CD4-positive, alpha-beta T cell (primary cell): ENCODE measurements around the gene LAMA2. TPM values are rescaled to one million over a fixed set of nuclear protein-coding genes. Genes with fewer than 3 reads are reported as not detected.

Source experiments
- ATAC-seq: fragments of 200-7000 bp; cut with Tn5 transposase; one replicate; pipeline ENCODE4 v1.10.0; 2022; ENCODE audit warnings: mild to moderate bottlenecking; ENCODE audit not compliant: poor library complexity
- CTCF ChIA-PET: fragments of 350-600 bp; sonication (Branson Sonifier 250); formaldehyde crosslinking; loops from one replicate; lab custom pipeline; 2021; ENCODE audit warnings: antibody characterized with exemption, inconsistent platforms; lab: Charles Lee
- POLR2A ChIA-PET: fragments of 350-600 bp; sonication (Branson Sonifier 250); formaldehyde crosslinking; loops from one replicate; lab custom pipeline; 2021; ENCODE audit warnings: antibody characterized with exemption, inconsistent platforms; lab: Charles Lee
- DNase-seq, 14 experiments: peaks; one replicate each; pipeline ENCODE4 v3.0.0-alpha.2; 2013 to 2020; ENCODE audit warnings: mixed read lengths in 2 of 14
- H3K27ac ChIP-seq, 2 donors: one replicate each; pipeline versions ENCODE4 v1.5.1 to v1.7.0; 2013; ENCODE audit warnings: low read length in 2 of 2, low read depth in 1 of 2, mild to moderate bottlenecking in 1 of 2
- H3K27me3 ChIP-seq, 2 experiments: 1 replicate in 1 of 2; 2 replicates in 1 of 2; pipeline versions ENCODE4 v1.6.1 to v1.7.0; 2013; ENCODE audit warnings: low read length in 2 of 2, control low read depth in 1 of 2, mild to moderate bottlenecking in 1 of 2, moderate library complexity in 1 of 2; ENCODE audit not compliant: insufficient read depth in 2 of 2, control insufficient read depth in 1 of 2
- H3K36me3 ChIP-seq: one replicate; pipeline ENCODE4 v1.6.1; 2013; ENCODE audit warnings: low read length, control low read depth; ENCODE audit not compliant: insufficient read depth
- H3K4me1 ChIP-seq: one replicate; pipeline ENCODE4 v1.6.1; 2013; ENCODE audit warnings: low read length, control low read depth; ENCODE audit not compliant: insufficient read depth
- H3K4me3 ChIP-seq: one replicate; pipeline ENCODE4 v1.5.1; 2013; ENCODE audit warnings: mild to moderate bottlenecking, low read length, moderate library complexity
- H3K9me3 ChIP-seq, 2 experiments: 1 replicate in 1 of 2; 2 replicates in 1 of 2; pipeline versions ENCODE4 v1.6.1 to v1.7.0; 2013; ENCODE audit warnings: low read length in 2 of 2, mild to moderate bottlenecking in 2 of 2, control low read depth in 1 of 2, moderate library complexity in 1 of 2; ENCODE audit not compliant: control insufficient read depth in 1 of 2, insufficient read depth in 1 of 2
- H3K27ac Mint-ChIP-seq: one replicate; pipeline ENCODE4 v1.8.0; 2020; ENCODE audit warnings: mixed read lengths
- H3K27me3 Mint-ChIP-seq: one replicate; pipeline ENCODE4 v1.8.0; 2021; ENCODE audit warnings: mixed read lengths
- H3K36me3 Mint-ChIP-seq: one replicate; pipeline ENCODE4 v1.8.0; 2021; ENCODE audit warnings: low read depth, mixed read lengths
- H3K4me1 Mint-ChIP-seq: one replicate; pipeline ENCODE4 v1.8.0; 2021; ENCODE audit warnings: low read depth, mixed read lengths
- H3K4me3 Mint-ChIP-seq: one replicate; pipeline ENCODE4 v1.8.0; 2020; ENCODE audit warnings: mild to moderate bottlenecking, mixed read lengths
- H3K9me3 Mint-ChIP-seq: one replicate; pipeline ENCODE4 v1.8.0; 2020; ENCODE audit warnings: mixed read lengths
- intact Hi-C, 2 experiments: fragments of 100-400 bp; cut with DNase I in 1 of 2; cut with micrococcal nuclease in 1 of 2; formaldehyde crosslinking; loops; one replicate each; pipeline versions ENCODE4 v1.15.1 to v1.9.0; 2023 to 2025; cut with DNase I, micrococcal nuclease
- total RNA-seq, 174 experiments: library from RNA in 2 of 174; stranded (reverse) in 2 of 174; gene quantifications; one replicate each; pipeline ENCODE4 v1.2.3 and lab custom pipeline; 2021 to 2026
- TF ChIP-seq, protein P1 (sequence below): fragments of 200-600 bp; IDR thresholded peaks from one replicate; pipeline ENCODE4 v1.8.0; 2022; ENCODE audit warnings: antibody characterized with exemption, mild to moderate bottlenecking

LAMA2 gene
- total RNA-seq, 2 experiments from 2014 or later = 0.05 to 0.06 TPM

DNA sequence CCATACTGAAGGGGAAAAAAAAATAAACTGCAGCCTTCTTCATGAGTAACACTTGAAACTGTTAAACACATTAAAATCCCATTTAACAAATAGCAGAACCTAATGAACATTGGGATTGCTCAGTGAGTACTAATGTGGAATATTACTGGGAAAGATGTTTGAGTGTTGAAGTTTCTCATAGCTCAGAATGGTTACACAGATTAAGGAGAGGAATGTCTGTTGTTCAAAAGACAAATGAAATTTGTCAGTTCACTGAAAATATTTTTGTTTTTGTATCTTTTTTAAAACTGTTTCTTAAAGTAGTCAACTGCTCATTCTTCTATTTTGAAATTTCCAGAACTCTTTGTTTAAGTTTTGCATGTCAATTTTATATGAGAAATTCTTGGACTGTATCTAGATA is 374.3 kb downstream of the LAMA2 start:
- H3K4me3 Mint-ChIP-seq = no peak overlapping the region
- no peak overlapping the region for H3K27ac Mint-ChIP-seq
- H3K36me3 Mint-ChIP-seq = no peaks in the 10 kb centered on the region
- TF ChIP-seq, protein P1, sequence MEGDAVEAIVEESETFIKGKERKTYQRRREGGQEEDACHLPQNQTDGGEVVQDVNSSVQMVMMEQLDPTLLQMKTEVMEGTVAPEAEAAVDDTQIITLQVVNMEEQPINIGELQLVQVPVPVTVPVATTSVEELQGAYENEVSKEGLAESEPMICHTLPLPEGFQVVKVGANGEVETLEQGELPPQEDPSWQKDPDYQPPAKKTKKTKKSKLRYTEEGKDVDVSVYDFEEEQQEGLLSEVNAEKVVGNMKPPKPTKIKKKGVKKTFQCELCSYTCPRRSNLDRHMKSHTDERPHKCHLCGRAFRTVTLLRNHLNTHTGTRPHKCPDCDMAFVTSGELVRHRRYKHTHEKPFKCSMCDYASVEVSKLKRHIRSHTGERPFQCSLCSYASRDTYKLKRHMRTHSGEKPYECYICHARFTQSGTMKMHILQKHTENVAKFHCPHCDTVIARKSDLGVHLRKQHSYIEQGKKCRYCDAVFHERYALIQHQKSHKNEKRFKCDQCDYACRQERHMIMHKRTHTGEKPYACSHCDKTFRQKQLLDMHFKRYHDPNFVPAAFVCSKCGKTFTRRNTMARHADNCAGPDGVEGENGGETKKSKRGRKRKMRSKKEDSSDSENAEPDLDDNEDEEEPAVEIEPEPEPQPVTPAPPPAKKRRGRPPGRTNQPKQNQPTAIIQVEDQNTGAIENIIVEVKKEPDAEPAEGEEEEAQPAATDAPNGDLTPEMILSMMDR = no peak
- peaks cover 8% of the 10 kb centered on the region for H3K4me1 Mint-ChIP-seq
- Histone ChIP-seq H3K4me1 (no peaks in the 10 kb centered on the region), H3K4me3 (no peak overlapping the region), H3K27me3 (peaks cover 0 to 18% of the 10 kb centered on the region in 2 experiments), H3K36me3 (no peaks in the 10 kb centered on the region), H3K9me3 (no peaks in the 10 kb centered on the region), H3K27ac (no peak overlapping the region)
- ChIA-PET CTCF (interaction anchor here (0.9 kb wide), 1 partner anchor 8 kb away, joined by 3 read pairs; no protein-coding TSS in a partner anchor), POLR2A (no interaction called here)
- DNase-seq = no peak
- peaks cover 24% of the 10 kb centered on the region for H3K27me3 Mint-ChIP-seq
- intact Hi-C loops = loop anchor here in 1 of 2 experiments (10.0 kb wide), 1 partner anchor 1702 kb away; no protein-coding TSS in a partner anchor
- ATAC-seq = no peak
- no peaks in the 10 kb centered on the region for H3K9me3 Mint-ChIP-seq

GRCh38 chr6:129262661-129263060 is 379.7 kb downstream of the LAMA2 start:
- no peaks in the 10 kb centered on the region for H3K4me1 Mint-ChIP-seq
- TF ChIP-seq, protein P1 = no peak
- ChIA-PET POLR2A (no interaction called here), CTCF (interaction anchor here (0.5 kb wide), 1 partner anchor 41 kb away, joined by 3 read pairs; no protein-coding TSS in a partner anchor)
- ATAC-seq (no peak), DNase-seq (no peak)
- Histone ChIP-seq H3K36me3 (no peaks in the 10 kb centered on the region), H3K4me3 (no peak overlapping the region), H3K9me3 (no peaks in the 10 kb centered on the region), H3K27ac (no peak overlapping the region), H3K27me3 (no peaks in the 10 kb centered on the region), H3K4me1 (no peaks in the 10 kb centered on the region)
- H3K9me3 Mint-ChIP-seq = no peaks in the 10 kb centered on the region
- no peak overlapping the region for H3K27ac Mint-ChIP-seq
- H3K27me3 Mint-ChIP-seq = no peaks in the 10 kb centered on the region
- H3K4me3 Mint-ChIP-seq = no peak overlapping the region
- no peaks in the 10 kb centered on the region for H3K36me3 Mint-ChIP-seq
- intact Hi-C loops = no loop called here

- DNase-seq (no peak), ATAC-seq (no peak)
- TF ChIP-seq, protein P1 = no peak
- Mint-ChIP-seq H3K9me3 (no peaks in the 10 kb centered on the region), H3K27ac (no peak overlapping the region), H3K4me1 (no peaks in the 10 kb centered on the region), H3K36me3 (no peaks in the 10 kb centered on the region), H3K27me3 (no peaks in the 10 kb centered on the region), H3K4me3 (no peak overlapping the region)
- H3K27ac ChIP-seq = no peak overlapping the region
- no peaks in the 10 kb centered on the region for H3K36me3 ChIP-seq
- H3K9me3 ChIP-seq = no peaks in the 10 kb centered on the region
- ChIA-PET POLR2A (no interaction called here), CTCF (interaction anchor here (0.5 kb wide), 1 partner anchor 42 kb away, joined by 3 read pairs; no protein-coding TSS in a partner anchor)
- H3K4me1 ChIP-seq = no peaks in the 10 kb centered on the region
- intact Hi-C loops = no loop called here
- H3K4me3 ChIP-seq = no peak overlapping the region
- H3K27me3 ChIP-seq = no peaks in the 10 kb centered on the region
Measured at GRCh38 chr6:129263176-129263575, 380.2 kb downstream of the LAMA2 start.
